SK-N-SH (cell line): Measurements from ENCODE around the gene RBX1. TPM values are rescaled to one million over a fixed set of nuclear protein-coding genes. Genes with fewer than 3 reads are reported as not detected.

Experiments
- CTCF ChIA-PET: fragments of 300-600, 350-600 bp; formaldehyde crosslinking; extraction: SDS; loops from one replicate; lab custom pipeline; 2021; lab: Yijun Ruan, JAX
- POLR2A ChIA-PET: fragments of 350-600 bp; sonication (Branson Sonifier 250); formaldehyde crosslinking; extraction: SDS; loops from one replicate; lab custom pipeline; 2020; ENCODE audit warnings: antibody characterized with exemption, inconsistent platforms; lab: Yijun Ruan, JAX
- DNase-seq: peaks from one replicate; pipeline ENCODE4 v3.0.0; 2012
- H2AFZ ChIP-seq: fragments of 200-600 bp; sonication (generic); 2 replicates; pipeline ENCODE4 v1.8.1; 2016; ENCODE audit warnings: antibody characterized with exemption, mild to moderate bottlenecking, low read depth
- H3F3A ChIP-seq: fragments of 200-600 bp; sonication (generic); replicated peaks from 2 replicates; pipeline ENCODE3; 2016; ENCODE audit warnings: antibody characterized with exemption, mild to moderate bottlenecking; ENCODE audit not compliant: insufficient read depth
- H3K27ac ChIP-seq, 2 experiments: fragments of 200-500 bp in 1 of 2; fragments of 200-600 bp in 1 of 2; sonication (Bioruptor generic) in 1 of 2; sonication (generic), shearing (Covaris generic) in 1 of 2; 2 replicates each; pipeline versions ENCODE4 v1.5.1 to v1.6.1; 2014 to 2016; ENCODE audit warnings: low read depth in 2 of 2, inconsistent platforms in 1 of 2, low read length in 1 of 2, mild to moderate bottlenecking in 1 of 2, mixed read lengths in 1 of 2
- H3K27me3 ChIP-seq: fragments of 200-600 bp; sonication (generic), shearing (Covaris generic); 2 replicates; pipeline ENCODE4 v1.6.1; 2016; ENCODE audit warnings: mixed run types; ENCODE audit not compliant: insufficient read depth
- H3K36me3 ChIP-seq, 2 experiments: fragments of 200-500 bp in 1 of 2; fragments of 200-600 bp in 1 of 2; sonication (Bioruptor generic) in 1 of 2; sonication (generic) in 1 of 2; replicated peaks in 1 of 2; 2 replicates each; pipeline versions ENCODE3 to v1.5.1; 2014 to 2016; ENCODE audit warnings: low read length in 1 of 2, mild to moderate bottlenecking in 1 of 2; ENCODE audit not compliant: insufficient read depth in 2 of 2, control insufficient read depth in 1 of 2
- H3K4me1 ChIP-seq, 2 experiments: fragments of 200-500 bp in 1 of 2; fragments of 200-600 bp in 1 of 2; sonication (Bioruptor generic) in 1 of 2; sonication (generic), shearing (Covaris generic) in 1 of 2; 2 replicates each; pipeline versions ENCODE4 v1.5.1 to v1.6.1; 2014 to 2016; ENCODE audit warnings: low read depth in 1 of 2, low read length in 1 of 2, mixed run types in 1 of 2; ENCODE audit not compliant: insufficient read depth in 2 of 2, control insufficient read depth in 1 of 2
- H3K4me2 ChIP-seq: fragments of 200-600 bp; sonication (generic), shearing (Covaris generic); 2 replicates; pipeline ENCODE4 v1.6.1; 2017; ENCODE audit warnings: mixed run types
- H3K4me3 ChIP-seq, 2 experiments: fragments of 200-500 bp in 1 of 2; fragments of 200-600 bp in 1 of 2; sonication (Bioruptor generic) in 1 of 2; sonication (generic), shearing (Covaris generic) in 1 of 2; 2 replicates each; pipeline versions ENCODE4 v1.5.1 to v1.8.1; 2014 to 2016; ENCODE audit warnings: low read depth in 2 of 2, inconsistent platforms in 1 of 2, low read length in 1 of 2, mild to moderate bottlenecking in 1 of 2, mixed read lengths in 1 of 2, moderate library complexity in 1 of 2
- H3K79me2 ChIP-seq: fragments of 200-600 bp; sonication (generic); 2 replicates; pipeline ENCODE4 v1.8.1; 2017; ENCODE audit warnings: mild to moderate bottlenecking; ENCODE audit not compliant: insufficient read depth
- H3K9ac ChIP-seq: fragments of 200-600 bp; sonication (generic); 2 replicates; pipeline ENCODE4 v1.6.1; 2017; ENCODE audit warnings: mixed run types
- H3K9me2 ChIP-seq: fragments of 200-600 bp; sonication (generic); 2 replicates; pipeline ENCODE4 v1.6.1; 2017; ENCODE audit warnings: mixed run types
- H3K9me3 ChIP-seq: fragments of 200-600 bp; sonication (generic); 2 replicates; pipeline ENCODE4 v1.6.1; 2017; ENCODE audit warnings: mixed run types, mild to moderate bottlenecking, moderate library complexity
- H4K20me1 ChIP-seq: fragments of 200-600 bp; sonication (generic); 2 replicates; pipeline ENCODE4 v1.6.1; 2017; ENCODE audit warnings: mild to moderate bottlenecking, mixed run types; ENCODE audit not compliant: insufficient read depth
- CHD2 ChIP-seq: fragments of 150-350 bp; IDR thresholded peaks from 2 replicates; pipeline ENCODE4 v1.6.1; 2018; ENCODE audit warnings: low read length; ENCODE audit not compliant: partially characterized antibody
- CTCF ChIP-seq: fragments of 200-600 bp; sonication (generic); IDR thresholded peaks from 2 replicates; pipeline ENCODE4 v1.6.1; 2017; ENCODE audit warnings: antibody characterized with exemption, mild to moderate bottlenecking, moderate library complexity
- EZH2phosphoT487 ChIP-seq: fragments of 200-600 bp; sonication (generic); IDR thresholded peaks from 2 replicates; pipeline ENCODE4 v1.6.1; 2017; ENCODE audit warnings: low read depth, mixed run types, mild to moderate bottlenecking, antibody characterized with exemption, moderate library complexity, borderline replicate concordance
- GATA2 ChIP-seq: sonication (generic); formaldehyde crosslinking; IDR thresholded peaks from 2 replicates; pipeline ENCODE4 v1.5.0; 2020; ENCODE audit warnings: mild to moderate bottlenecking, missing genetic modification reagents
- JUND ChIP-seq: IDR thresholded peaks from 2 replicates; pipeline ENCODE4 v1.4.0; 2012
- MAX ChIP-seq: IDR thresholded peaks from 2 replicates; pipeline ENCODE4 v1.4.0; 2012; ENCODE audit warnings: low read depth
- MEF2A ChIP-seq: IDR thresholded peaks from 2 replicates; pipeline ENCODE4 v1.4.0; 2012; ENCODE audit warnings: low read depth, borderline replicate concordance
- MXI1 ChIP-seq: IDR thresholded peaks from 2 replicates; pipeline ENCODE4 v1.6.1; 2012; ENCODE audit warnings: mild to moderate bottlenecking, low read depth, low read length, improper control_type of control experiment
- NFIC ChIP-seq: IDR thresholded peaks from 2 replicates; pipeline ENCODE4 v1.4.0; 2012; ENCODE audit warnings: borderline replicate concordance
- POLR2AphosphoS5 ChIP-seq: IDR thresholded peaks from 2 replicates; pipeline ENCODE4 v1.6.1; 2012; ENCODE audit warnings: low read depth, low read length
- RCOR1 ChIP-seq: fragments of 150-350 bp; IDR thresholded peaks from 2 replicates; pipeline ENCODE4 v1.6.1; 2017; ENCODE audit warnings: antibody characterized with exemption, low read length
- REST ChIP-seq: IDR thresholded peaks from 2 replicates; pipeline ENCODE4 v1.6.1; 2012; ENCODE audit warnings: mild to moderate bottlenecking, low read depth, low read length, moderate library complexity
- RFX5 ChIP-seq: IDR thresholded peaks from 2 replicates; pipeline ENCODE4 v1.6.1; 2012; ENCODE audit warnings: mild to moderate bottlenecking, improper control_type of control experiment, low read length
- SIN3A ChIP-seq: IDR thresholded peaks from 2 replicates; pipeline ENCODE4 v1.6.1; 2012; ENCODE audit warnings: low read depth, mild to moderate bottlenecking, low read length, moderate library complexity, borderline replicate concordance
- TAF1 ChIP-seq: IDR thresholded peaks from 2 replicates; pipeline ENCODE4 v1.6.1; 2012; ENCODE audit warnings: low read depth, mild to moderate bottlenecking, low read length, moderate library complexity, borderline replicate concordance
- USF1 ChIP-seq: IDR thresholded peaks from 2 replicates; pipeline ENCODE4 v1.4.0; 2012; ENCODE audit warnings: low read depth, borderline replicate concordance
- WGBS: methylation state at CpG from one replicate; pipeline ENCODE4 v1.1.6; 2017; ENCODE audit warnings: low lambda C conversion rate; 5-methylcytosine and 5-hydroxymethylcytosine counted together
- polyA plus RNA-seq, 3 experiments: library from polyadenylated mRNA; depleted of rRNA; stranded (reverse); fragments of >200 nt; gene quantifications; 2 replicates each; pipeline ENCODE4 v1.2.3, GENCODE V29; 2012

The RBX1 gene
- polyA plus RNA-seq, 1 of the 3 experiments (the other 2 are of a cell fraction) = 51.2 TPM

GRCh38 chr22:40972587-40972986, 21.4 kb downstream of the RBX1 start:
- Histone ChIP-seq H3K27me3 (no peaks in the 10 kb centered on the region), H3K9ac (no peak overlapping the region), H3K4me3 (no peak overlapping the region), H3K27ac (no peak overlapping the region), H4K20me1 (no peaks in the 10 kb centered on the region), H3K9me2 (no peaks in the 10 kb centered on the region), H3K4me1 (no peaks in the 10 kb centered on the region), H3K36me3 (peaks cover 3 to 12% of the 10 kb centered on the region in 2 experiments), H3K4me2 (no peak overlapping the region), H3K79me2 (no peaks in the 10 kb centered on the region), H2AFZ (no peak overlapping the region), H3K9me3 (no peaks in the 10 kb centered on the region), H3F3A (no peaks in the 10 kb centered on the region)
- no peak for DNase-seq
- TF ChIP-seq POLR2AphosphoS5 (no peak), REST (no peak), RCOR1 (no peak), CTCF (no peak), JUND (no peak), SIN3A (no peak), GATA2 (CRISPR knock-in tag) (no peak), EZH2phosphoT487 (no peak), USF1 (no peak), RFX5 (no peak), MXI1 (no peak), NFIC (no peak), CHD2 (no peak), MAX (no peak), TAF1 (no peak), MEF2A (no peak)
- 95% methylated on average over 6 of the region's 6 CpGs for WGBS
- ChIA-PET POLR2A (interaction anchor here (0.6 kb wide), 1 partner anchor 81 kb away, joined by 4 read pairs; no protein-coding TSS in a partner anchor), CTCF (no interaction called here)
